BJ (cell line): ENCODE results near the gene GALNT2. TPM values are rescaled to one million over a fixed set of nuclear protein-coding genes. Genes with fewer than 3 reads are reported as not detected.

Experiments
- CTCF ChIA-PET: fragments of 350-600 bp; formaldehyde crosslinking; extraction: SDS; loops from one replicate; lab custom pipeline; 2021; ENCODE audit warnings: antibody characterized with exemption, inconsistent platforms; lab: Yijun Ruan, JAX
- POLR2A ChIA-PET: fragments of 300-600 bp; sonication (Branson Sonifier 250); formaldehyde crosslinking; extraction: SDS; loops from one replicate; lab custom pipeline; 2021; ENCODE audit warnings: antibody characterized with exemption; lab: Charles Lee
- DNase-seq: peaks from one replicate; pipeline ENCODE4 v3.0.0-alpha.2; 2011; ENCODE audit warnings: low read depth
- H3K27me3 ChIP-seq: 2 replicates; pipeline ENCODE4 v1.6.0; 2011; ENCODE audit warnings: low read length; ENCODE audit not compliant: control insufficient read depth, insufficient read depth
- H3K36me3 ChIP-seq: 2 replicates; pipeline ENCODE4 v1.5.1; 2011; ENCODE audit warnings: low read length; ENCODE audit not compliant: control insufficient read depth, insufficient read depth
- H3K4me3 ChIP-seq: 2 replicates; pipeline ENCODE4 v1.5.1; 2011; ENCODE audit warnings: low read depth, mild to moderate bottlenecking, control low read depth, low read length
- polyA plus RNA-seq: library from polyadenylated mRNA; depleted of rRNA; stranded (reverse); fragments of >200 nt; gene quantifications from 2 replicates; pipeline ENCODE4 v1.2.3, GENCODE V29; 2011
- TF ChIP-seq, protein P1 (sequence below): IDR thresholded peaks from 2 replicates; pipeline ENCODE4 v1.5.1; 2011; ENCODE audit warnings: low read depth, mild to moderate bottlenecking, control low read depth, inconsistent platforms, low read length, moderate library complexity; ENCODE audit not compliant: insufficient read depth

GALNT2 gene
- polyA plus RNA-seq, 1 experiment: 90.9 TPM

DNA sequence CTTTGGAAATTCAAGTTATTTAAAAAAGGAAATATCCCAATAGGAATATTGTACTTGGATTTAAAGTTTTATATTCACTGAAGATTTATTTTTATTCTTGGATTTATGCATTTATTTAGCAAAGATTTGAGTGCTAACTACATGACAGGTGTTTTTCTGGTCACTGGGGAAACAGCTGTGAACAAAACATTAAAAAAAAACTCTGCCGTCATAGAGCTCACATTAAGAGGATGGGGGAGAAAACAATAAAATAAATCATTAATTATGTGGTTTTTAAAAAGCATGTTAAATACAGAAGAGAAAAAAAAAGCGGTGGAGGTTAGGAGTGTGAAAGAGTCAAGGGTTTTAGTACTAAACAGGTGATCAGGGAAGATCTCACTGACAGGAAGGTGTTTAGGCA, 149.9 kb downstream of the GALNT2 start:
- H3K27me3 ChIP-seq: no peaks in the 10 kb centered on the region
- TF ChIP-seq, protein P1, sequence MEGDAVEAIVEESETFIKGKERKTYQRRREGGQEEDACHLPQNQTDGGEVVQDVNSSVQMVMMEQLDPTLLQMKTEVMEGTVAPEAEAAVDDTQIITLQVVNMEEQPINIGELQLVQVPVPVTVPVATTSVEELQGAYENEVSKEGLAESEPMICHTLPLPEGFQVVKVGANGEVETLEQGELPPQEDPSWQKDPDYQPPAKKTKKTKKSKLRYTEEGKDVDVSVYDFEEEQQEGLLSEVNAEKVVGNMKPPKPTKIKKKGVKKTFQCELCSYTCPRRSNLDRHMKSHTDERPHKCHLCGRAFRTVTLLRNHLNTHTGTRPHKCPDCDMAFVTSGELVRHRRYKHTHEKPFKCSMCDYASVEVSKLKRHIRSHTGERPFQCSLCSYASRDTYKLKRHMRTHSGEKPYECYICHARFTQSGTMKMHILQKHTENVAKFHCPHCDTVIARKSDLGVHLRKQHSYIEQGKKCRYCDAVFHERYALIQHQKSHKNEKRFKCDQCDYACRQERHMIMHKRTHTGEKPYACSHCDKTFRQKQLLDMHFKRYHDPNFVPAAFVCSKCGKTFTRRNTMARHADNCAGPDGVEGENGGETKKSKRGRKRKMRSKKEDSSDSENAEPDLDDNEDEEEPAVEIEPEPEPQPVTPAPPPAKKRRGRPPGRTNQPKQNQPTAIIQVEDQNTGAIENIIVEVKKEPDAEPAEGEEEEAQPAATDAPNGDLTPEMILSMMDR: no peak
- POLR2A ChIA-PET: no interaction called here
- DNase-seq: no peak
- CTCF ChIA-PET: no interaction called here
- no peaks in the 10 kb centered on the region; the same call in 1 of the 2 replicates for H3K36me3 ChIP-seq
- no peak overlapping the region for H3K4me3 ChIP-seq

DNA sequence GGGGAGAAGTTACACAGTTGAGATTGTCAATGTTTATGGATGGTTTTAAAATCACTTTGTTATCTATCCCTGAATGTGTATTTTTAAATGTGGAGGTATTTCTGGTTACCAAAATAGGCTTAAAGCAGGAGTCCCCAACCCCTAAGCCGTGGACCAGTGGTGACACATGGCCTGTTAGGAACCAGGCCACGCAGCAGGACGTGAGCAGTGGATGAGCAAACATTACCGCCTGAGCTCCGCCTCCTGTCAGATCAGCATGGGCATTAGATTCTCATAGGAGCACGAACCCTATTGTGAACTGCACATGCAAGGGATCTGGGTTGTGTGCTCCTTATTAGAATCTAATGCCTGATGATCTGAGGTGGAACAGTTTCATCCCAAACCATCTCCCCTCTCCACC, 151.6 kb downstream of the GALNT2 start:
- no peak for DNase-seq
- Histone ChIP-seq H3K36me3 (no peaks in the 10 kb centered on the region), H3K4me3 (no peak overlapping the region), H3K27me3 (no peaks in the 10 kb centered on the region)
- POLR2A ChIA-PET: no interaction called here
- CTCF ChIA-PET: no interaction called here
- TF ChIP-seq, protein P1: no peak

DNA sequence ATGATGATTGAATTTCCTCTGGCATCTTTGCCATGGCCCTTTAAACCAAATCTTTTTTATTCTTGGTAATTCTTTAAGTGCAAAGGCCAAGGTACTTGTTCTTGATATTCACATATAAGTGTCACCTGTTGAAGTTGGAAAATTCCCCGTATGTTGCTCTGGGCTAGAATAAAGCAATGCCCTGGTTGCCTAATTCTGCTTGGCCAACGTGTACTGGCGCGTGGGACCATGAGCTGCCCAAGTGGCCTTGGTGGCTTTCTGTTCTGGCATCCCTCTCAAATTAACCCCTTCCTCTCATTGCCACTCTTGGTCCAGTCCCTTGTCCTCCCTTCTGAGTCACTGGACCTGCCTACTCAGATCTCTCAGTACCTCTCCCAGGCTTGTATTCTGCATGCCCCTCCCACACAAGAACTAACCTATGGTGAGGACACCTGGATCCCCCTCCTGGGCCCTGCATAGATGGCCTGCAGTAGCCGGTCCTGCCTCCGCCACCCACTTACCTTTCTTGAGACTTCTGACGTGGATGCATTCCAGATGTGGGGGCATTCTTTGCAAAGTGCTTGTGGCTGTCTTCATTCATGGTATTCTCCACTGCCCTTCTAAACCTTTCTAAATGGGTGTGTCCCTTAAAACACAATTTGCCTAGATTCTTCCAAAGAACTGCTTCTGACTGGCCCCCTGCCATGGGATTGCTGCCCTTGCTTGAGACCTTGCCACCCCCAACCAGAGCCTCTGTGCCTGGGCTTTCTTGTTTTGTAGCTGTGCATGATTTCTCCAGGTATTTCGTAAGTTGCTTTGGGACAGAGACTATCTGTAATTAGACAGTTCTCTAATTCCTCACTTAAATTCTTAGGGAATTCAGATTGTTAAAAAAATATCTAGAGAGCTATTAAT, 152.4 kb downstream of the GALNT2 start:
- ChIA-PET POLR2A (no interaction called here), CTCF (interaction anchor here (0.7 to 1.1 kb wide), 2 partner anchors 14 to 15 kb away, joined by 3 read pairs; no protein-coding TSS in a partner anchor)
- TF ChIP-seq, protein P1: no peak
- H3K36me3 ChIP-seq: no peaks in the 10 kb centered on the region
- H3K4me3 ChIP-seq: no peak overlapping the region
- DNase-seq: no peak
- no peaks in the 10 kb centered on the region for H3K27me3 ChIP-seq

DNA sequence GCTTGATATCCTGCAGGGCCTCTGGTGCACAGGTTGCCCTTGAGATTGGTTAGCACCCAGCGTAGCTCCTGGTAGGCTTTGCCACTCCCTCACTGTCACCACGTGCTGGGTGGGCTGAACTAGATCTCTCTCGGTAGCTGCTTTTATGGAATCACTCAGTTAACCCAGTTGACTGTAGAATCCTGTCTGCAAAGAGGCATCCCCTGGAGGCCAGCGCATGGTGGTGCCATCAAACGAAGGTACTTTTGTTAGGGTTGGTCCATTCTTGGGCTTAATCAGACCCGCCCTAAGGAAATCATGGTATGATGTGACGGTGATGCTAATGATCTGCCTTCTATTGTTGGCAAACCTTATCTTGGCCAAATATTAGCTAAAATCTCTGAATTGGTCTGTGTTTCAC, 153.4 kb downstream of the GALNT2 start:
- no peak for DNase-seq
- Histone ChIP-seq H3K4me3 (no peak overlapping the region), H3K36me3 (no peaks in the 10 kb centered on the region), H3K27me3 (no peaks in the 10 kb centered on the region)
- ChIA-PET POLR2A (no interaction called here), CTCF (interaction anchor here (1.1 kb wide), 1 partner anchor 13 kb away, joined by 3 read pairs; no protein-coding TSS in a partner anchor)
- TF ChIP-seq, protein P1: no peak

DNA sequence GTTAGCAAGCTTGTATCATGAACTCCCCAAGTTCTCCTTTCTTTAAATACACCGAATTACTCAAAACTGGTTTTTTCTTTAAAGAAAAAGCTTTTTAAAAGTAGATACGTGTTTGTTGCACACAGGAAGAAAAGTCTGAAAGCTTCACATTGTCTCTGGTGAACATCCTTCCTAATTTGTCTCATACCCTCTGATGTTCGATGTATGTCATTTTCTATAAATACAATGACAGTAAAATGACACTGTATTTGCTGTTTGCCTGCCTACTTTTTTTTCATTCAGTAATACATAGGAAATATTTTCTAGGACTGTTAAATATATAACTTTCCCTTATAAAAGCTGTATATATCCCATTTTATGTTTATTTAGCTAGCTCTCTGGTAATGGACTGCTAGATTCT, 153.9 kb downstream of the GALNT2 start:
- POLR2A ChIA-PET: no interaction called here
- H3K36me3 ChIP-seq: no peaks in the 10 kb centered on the region
- CTCF ChIA-PET: interaction anchor here (1.1 kb wide), 1 partner anchor 12 kb away, joined by 3 read pairs; no protein-coding TSS in a partner anchor

More for the DNA sequence above, 153.9 kb downstream of the GALNT2 start:
- Histone ChIP-seq H3K27me3 (no peaks in the 10 kb centered on the region), H3K4me3 (no peak overlapping the region)
- no peak for DNase-seq
- TF ChIP-seq, protein P1: no peak
